HepG2 (cell line): ENCODE measurements around the gene CST11.

Experiments
- CTCF ChIP-seq: sonication (generic); formaldehyde crosslinking; IDR thresholded peaks from 2 replicates; pipeline ENCODE4 v1.5.0; 2020; ENCODE audit warnings: mild to moderate bottlenecking, missing genetic modification reagents, moderate library complexity
- HBP1 ChIP-seq: IDR thresholded peaks from 2 replicates; pipeline ENCODE4 v1.6.1; 2016; ENCODE audit warnings: low read depth, control low read depth
- HNRNPH1 ChIP-seq: fragments of 200-400 bp; formaldehyde crosslinking; optimal IDR thresholded peaks from 2 replicates; pipeline ENCODE3; 2017; ENCODE audit warnings: mild to moderate bottlenecking, low read depth, low read length
- MAZ ChIP-seq, 2 experiments: sonication (generic) in 1 of 2; formaldehyde crosslinking in 1 of 2; IDR thresholded peaks; 2 replicates each; pipeline versions ENCODE4 v1.5.0 to v1.6.1; 2012 to 2020; ENCODE audit warnings: low read depth in 2 of 2, mild to moderate bottlenecking in 2 of 2, borderline replicate concordance in 1 of 2, improper control_type of control experiment in 1 of 2, low read length in 1 of 2, missing genetic modification reagents in 1 of 2, moderate library complexity in 1 of 2
- MYNN ChIP-seq: sonication (generic); formaldehyde crosslinking; IDR thresholded peaks from 2 replicates; pipeline ENCODE4 v1.4.0; 2020; ENCODE audit warnings: mild to moderate bottlenecking, low read depth, missing genetic modification reagents
- POLR2A ChIP-seq, 2 experiments: IDR thresholded peaks; 2 replicates each; pipeline ENCODE4 v1.6.1; 2011; ENCODE audit warnings: low read depth in 2 of 2, low read length in 2 of 2, mild to moderate bottlenecking in 1 of 2, moderate library complexity in 1 of 2; ENCODE audit not compliant: insufficient read depth in 1 of 2
- RNF2 ChIP-seq: fragments of 450-650 bp; conservative IDR thresholded peaks from 2 replicates; pipeline ENCODE4 v1.6.1; 2016; ENCODE audit warnings: low read depth
- SRSF9 ChIP-seq: fragments of 200-400 bp; formaldehyde crosslinking; IDR thresholded peaks from 2 replicates; pipeline ENCODE4 v1.6.1; 2018; ENCODE audit warnings: borderline replicate concordance, mild to moderate bottlenecking, low read depth, low read length; ENCODE audit not compliant: insufficient read depth, poor library complexity, severe bottlenecking
- TBL1XR1 ChIP-seq: fragments of 150-350 bp; IDR thresholded peaks from 2 replicates; pipeline ENCODE4 v1.6.1; 2014; ENCODE audit warnings: borderline replicate concordance, low read length; ENCODE audit not compliant: partially characterized antibody
- YY1 ChIP-seq: IDR thresholded peaks from 2 replicates; pipeline ENCODE4 v1.6.1; 2011; ENCODE audit warnings: low read length, low read depth, moderate library complexity, mild to moderate bottlenecking; ENCODE audit not compliant: insufficient read depth, insufficient replicate concordance
- ZNF510 ChIP-seq: sonication (generic); formaldehyde crosslinking; IDR thresholded peaks from 2 replicates; pipeline ENCODE4 v1.4.0; 2020; ENCODE audit warnings: low read depth, mild to moderate bottlenecking, missing genetic modification reagents

GRCh38 chr20:23484081-23484480 lies 31.4 kb upstream of the CST11 start:
- TF ChIP-seq SRSF9 (no peak), CTCF (CRISPR knock-in tag) (no peak), MYNN (CRISPR knock-in tag) (no peak), HNRNPH1 (no peak), ZNF510 (CRISPR knock-in tag) (no peak), YY1 (no peak), HBP1 (CRISPR knock-in tag) (no peak), POLR2A (IDR thresholded peaks at IDR 0.05; ENCODE audit: insufficient read depth in 1 of 2, low read depth in 2 of 2, low read length in 2 of 2) (no peak), TBL1XR1 (no peak), RNF2 (no peak), MAZ (IDR thresholded peaks at IDR 0.05; ENCODE audit: borderline replicate concordance, low read depth, low read length) (no peak), MAZ (CRISPR knock-in tag; IDR thresholded peaks at IDR 0.05; ENCODE audit: low read depth) (no peak)
